GM20000 (cell line): ENCODE data around the gene CYYR1.

Experiments
- DNase-seq: peaks from one replicate; pipeline ENCODE4 v3.0.0; 2012; ENCODE audit warnings: low spot score
- TF ChIP-seq, protein P1 (sequence below): IDR thresholded peaks from 2 replicates; pipeline ENCODE4 v1.5.1; 2012; ENCODE audit warnings: mild to moderate bottlenecking, control low read depth; ENCODE audit errors: extremely low read depth, missing control alignments

Gene CYYR1

DNA sequence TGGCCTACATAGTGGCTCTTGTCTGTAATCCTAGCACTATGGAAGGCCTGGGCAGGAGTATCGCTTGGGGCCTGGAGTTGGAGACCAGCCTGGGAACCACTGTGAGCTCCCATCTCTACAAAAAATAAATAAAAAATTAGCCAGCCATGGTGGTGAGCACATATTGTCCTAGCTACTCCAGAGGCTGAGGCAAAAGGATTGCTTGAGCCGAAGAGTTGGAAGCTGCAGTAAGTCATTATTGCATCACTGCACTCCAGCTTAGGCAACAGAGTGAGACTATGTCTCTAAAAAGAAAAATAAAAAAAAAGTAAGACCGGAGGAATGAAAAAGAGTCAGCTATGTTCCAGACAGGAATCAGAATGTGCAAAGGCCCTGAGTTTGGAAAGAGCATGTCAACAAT lies 115.3 kb downstream of the CYYR1 start:
- TF ChIP-seq, protein P1, sequence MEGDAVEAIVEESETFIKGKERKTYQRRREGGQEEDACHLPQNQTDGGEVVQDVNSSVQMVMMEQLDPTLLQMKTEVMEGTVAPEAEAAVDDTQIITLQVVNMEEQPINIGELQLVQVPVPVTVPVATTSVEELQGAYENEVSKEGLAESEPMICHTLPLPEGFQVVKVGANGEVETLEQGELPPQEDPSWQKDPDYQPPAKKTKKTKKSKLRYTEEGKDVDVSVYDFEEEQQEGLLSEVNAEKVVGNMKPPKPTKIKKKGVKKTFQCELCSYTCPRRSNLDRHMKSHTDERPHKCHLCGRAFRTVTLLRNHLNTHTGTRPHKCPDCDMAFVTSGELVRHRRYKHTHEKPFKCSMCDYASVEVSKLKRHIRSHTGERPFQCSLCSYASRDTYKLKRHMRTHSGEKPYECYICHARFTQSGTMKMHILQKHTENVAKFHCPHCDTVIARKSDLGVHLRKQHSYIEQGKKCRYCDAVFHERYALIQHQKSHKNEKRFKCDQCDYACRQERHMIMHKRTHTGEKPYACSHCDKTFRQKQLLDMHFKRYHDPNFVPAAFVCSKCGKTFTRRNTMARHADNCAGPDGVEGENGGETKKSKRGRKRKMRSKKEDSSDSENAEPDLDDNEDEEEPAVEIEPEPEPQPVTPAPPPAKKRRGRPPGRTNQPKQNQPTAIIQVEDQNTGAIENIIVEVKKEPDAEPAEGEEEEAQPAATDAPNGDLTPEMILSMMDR, result no peak
- DNase-seq, result no peak

- TF ChIP-seq, protein P1, result no peak
- no peak for DNase-seq
Observed at GRCh38 chr21:26453267-26453666, 119.8 kb downstream of the CYYR1 start.

- TF ChIP-seq, protein P1, result no peak
Observed at GRCh38 chr21:26451081-26451740, 121.9 kb downstream of the CYYR1 start.

GRCh38 chr21:26449161-26449560 lies 123.9 kb downstream of the CYYR1 start:
- TF ChIP-seq, protein P1, result no peak
- DNase-seq, result no peak

More at GRCh38 chr21:26451081-26451740, 121.9 kb downstream of the CYYR1 start:
- DNase-seq, result no peak

GRCh38 chr21:26448751-26449150 lies 124.3 kb downstream of the CYYR1 start:
- TF ChIP-seq, protein P1, result no peak
- no peak for DNase-seq

DNA sequence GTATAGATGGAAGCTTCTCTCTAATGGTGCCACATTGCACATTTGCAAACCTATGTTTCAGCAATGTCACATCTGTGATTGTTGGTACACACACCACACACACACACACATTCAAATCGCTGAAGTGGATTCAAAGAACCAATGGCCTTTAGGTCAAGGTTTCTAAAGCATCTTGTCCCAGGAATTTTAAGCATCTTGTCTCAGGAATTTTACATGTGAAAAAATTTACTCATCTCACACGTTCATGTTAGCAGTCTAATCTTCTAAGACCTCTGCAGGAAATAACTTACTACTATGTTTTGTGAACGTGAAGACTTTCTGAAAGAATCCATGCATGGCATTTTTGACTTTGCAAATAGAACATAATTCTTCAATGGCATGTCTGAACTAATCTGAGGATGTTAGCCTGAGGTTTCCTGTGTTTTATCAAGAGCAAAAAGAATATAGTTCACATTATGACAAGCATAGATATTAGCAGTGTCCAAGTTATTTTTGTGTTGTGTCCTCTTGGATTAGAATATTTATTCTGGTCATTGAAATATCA lies 125.1 kb downstream of the CYYR1 start:
- TF ChIP-seq, protein P1, result no peak
- DNase-seq, result no peak

- TF ChIP-seq, protein P1, result no peak
- DNase-seq, result no peak
Observed at GRCh38 chr21:26445440-26445839, 127.6 kb downstream of the CYYR1 start.
